IPS-11a (cell line): Measurements from ENCODE around the gene MAGEA8.
"Not testable (repeated sequence)": the region's sequence is repeated elsewhere in the genome, so short reads cannot be mapped to it uniquely, and the experiment has no call there.

ENCODE experiments used
- H3K4me3 ChIP-seq: one replicate; pipeline ENCODE4 v1.5.1; 2013; ENCODE audit warnings: low read depth, low read length, control low read depth

MAGEA8 gene

GRCh38 chrX:149903889-149904748 lies 23.1 kb downstream of the MAGEA8 start:
- H3K4me3 ChIP-seq, result no peak overlapping the region

DNA sequence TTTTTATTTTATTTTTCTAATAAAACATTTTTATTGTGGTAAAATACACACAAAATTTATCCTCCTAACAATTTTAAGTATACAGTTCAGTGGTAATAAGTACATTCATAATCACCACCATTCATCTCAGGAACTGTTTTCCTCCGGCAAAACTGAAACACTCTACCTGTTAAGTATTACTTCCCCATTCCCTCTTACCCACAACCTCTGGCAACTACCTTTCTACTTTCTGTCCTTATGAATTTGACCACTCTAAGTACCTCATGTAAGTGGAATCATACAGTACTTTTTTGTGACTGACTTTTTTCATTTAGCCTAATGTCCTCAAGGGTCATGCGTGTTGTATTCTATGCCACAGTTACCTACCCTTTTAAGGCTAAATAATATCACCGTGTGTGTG lies 27.3 kb downstream of the MAGEA8 start:
- no peak overlapping the region for H3K4me3 ChIP-seq

DNA sequence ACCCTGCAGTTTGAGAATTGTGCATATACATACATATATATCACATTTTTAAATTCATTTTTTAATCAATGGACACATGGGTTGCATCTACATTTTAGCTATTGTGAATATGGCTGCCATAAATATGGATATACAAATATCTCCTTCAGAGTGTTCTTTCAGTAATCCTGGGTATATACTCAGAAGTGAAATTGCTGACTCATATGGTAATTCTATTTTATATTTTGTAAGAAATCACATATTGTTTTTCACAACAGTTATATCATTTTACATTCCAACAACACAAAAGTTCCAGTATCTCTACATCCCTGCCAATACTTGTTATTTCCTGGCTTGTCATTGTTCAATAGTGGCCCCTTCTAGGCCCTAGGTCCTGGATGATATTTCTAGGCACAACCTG lies 27.7 kb downstream of the MAGEA8 start:
- H3K4me3 ChIP-seq, result no peak overlapping the region

DNA sequence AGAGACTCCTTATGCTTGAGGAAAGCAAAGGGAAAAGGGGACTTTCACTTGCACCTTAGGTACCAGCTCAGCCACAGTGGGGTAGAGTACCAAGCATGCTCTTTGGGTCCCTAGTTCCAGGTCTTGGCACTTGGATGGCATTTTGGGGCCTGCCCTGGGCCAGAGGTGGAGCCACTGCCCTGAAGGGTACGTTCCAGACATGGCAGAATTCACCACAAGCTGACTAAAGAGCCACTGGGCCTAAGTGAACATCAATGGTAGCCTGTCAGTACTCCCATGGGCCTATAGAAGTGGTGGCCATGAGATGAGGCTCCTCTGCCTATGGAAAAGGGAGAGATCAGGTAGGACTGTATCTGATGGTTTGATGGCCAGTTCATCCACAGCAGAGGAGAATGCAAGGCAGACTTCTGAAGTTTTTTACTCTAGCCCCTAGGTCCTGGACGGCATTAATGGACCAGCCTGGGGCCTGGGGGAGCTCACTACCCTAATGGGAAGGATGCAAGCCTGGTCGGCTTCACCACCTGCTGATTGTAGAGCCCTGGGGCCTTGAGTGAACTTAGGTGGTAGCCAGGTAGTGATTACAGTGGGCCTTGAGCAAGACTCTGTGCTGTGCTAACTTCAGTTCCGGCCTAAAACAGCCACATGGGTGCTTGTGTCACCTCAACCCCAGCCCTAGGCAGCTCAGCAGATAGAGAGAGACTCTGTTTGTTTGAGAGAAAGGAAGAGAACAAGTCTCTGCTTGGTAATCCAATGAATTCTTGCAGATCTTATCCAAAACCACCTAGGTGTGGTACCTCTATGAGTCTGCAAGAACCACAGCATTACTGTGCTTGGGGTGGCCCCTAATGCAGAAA lies 28.6 kb downstream of the MAGEA8 start:
- H3K4me3 ChIP-seq, result no peak overlapping the region

GRCh38 chrX:149910178-149910695 lies 29.3 kb downstream of the MAGEA8 start:
- no peak overlapping the region for H3K4me3 ChIP-seq

DNA sequence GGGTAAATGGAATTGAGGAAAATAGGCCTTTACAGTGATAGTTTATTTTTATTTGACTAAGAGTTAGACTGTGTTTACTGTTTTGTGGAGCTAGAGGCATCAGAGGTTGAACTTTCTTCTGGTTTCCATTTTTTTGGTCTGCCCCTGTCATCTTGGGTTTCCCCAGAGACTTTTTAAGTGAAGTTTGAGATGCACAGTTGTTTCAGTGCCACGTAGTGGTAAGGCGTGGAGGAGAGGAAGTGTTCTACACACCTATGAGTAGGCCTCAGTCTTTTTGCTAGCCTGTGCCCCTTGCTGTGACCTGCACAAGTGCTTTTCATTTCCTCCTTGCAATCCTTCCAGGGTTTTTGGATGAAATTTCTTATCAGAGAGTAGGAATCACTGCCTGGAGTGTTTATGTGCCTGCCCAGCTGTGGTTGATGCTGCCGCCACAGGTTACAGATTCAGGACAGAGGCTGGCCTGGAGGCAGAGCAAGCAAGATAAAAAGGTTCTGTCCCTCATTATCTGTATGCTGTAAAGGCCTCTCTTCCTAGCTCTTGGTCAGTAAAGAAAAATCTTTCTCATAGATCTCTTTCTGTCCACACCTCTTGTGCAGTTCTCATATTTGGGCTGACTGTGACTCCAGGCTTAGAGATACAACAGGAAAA lies 35.9 kb downstream of the MAGEA8 start:
- H3K4me3 ChIP-seq, result no peak overlapping the region

- H3K4me3 ChIP-seq, result not testable (repeated sequence)
These were observed 42.9 kb downstream of the MAGEA8 start for GRCh38 chrX:149923836-149924235.

DNA sequence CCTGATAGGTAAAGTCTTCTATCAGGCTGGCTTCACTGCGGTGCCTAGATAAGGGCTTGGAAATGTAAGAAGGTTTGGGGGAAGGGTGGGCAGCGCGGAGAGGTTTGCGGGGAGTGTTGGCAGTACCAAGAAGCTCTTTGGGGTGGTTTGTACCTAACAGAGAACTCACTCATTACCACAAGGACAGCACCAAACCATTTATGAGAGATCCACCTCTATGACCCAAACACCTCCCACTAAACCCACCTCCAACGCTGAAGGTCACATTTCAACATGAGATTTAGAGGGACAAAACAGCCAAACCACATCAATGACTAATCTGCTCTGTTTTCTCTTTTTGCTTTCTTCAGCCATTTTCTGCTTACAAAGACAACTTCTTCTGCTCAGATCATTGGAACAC lies 43.5 kb downstream of the MAGEA8 start:
- not testable (repeated sequence) for H3K4me3 ChIP-seq

GRCh38 chrX:149927245-149927963 lies 46.4 kb downstream of the MAGEA8 start:
- H3K4me3 ChIP-seq, result not testable (repeated sequence)

DNA sequence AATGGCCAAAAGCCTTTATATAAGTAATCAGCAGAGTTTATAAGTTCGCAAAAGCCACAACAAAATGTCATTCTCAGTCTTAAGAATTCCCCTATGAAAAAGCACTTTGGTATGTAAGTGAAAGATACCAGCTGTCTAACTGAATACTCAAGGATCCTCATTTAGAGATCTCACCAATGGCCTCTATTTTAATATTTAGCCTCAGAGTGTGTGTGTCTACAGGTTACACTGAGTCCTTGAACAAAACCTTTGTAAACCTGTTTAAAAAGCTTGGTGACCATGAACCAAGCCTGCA lies 46.9 kb downstream of the MAGEA8 start:
- H3K4me3 ChIP-seq, result not testable (repeated sequence)

- H3K4me3 ChIP-seq, result not testable (repeated sequence)
These were observed 47.7 kb downstream of the MAGEA8 start for GRCh38 chrX:149928635-149929034.

DNA sequence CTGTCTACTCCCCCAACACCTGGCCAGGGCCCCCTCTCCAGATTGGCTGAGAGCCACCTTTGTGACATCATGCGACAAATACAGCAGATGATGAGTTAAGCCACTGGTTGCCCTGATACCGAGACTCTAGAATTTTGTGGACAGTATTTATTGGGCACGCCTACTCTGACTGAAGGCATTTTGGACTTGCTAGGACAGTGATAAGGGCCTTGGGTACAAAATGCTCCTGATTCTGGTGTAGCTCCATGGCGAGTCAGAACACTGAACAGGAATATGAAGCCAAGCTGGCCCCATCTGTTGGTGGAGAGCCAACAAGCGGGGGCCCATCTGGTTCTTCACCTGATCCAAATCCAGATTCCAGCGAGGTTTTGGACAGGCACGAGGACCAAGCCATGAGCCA lies 48.4 kb downstream of the MAGEA8 start, which contains the start of gene HSFX4:
Gene HSFX4, plus strand, starts transcription at position 174 of the 400 bp plus-strand sequence. Its CDS starts 72 bp downstream, at position 246.
- H3K4me3 ChIP-seq, result not testable (repeated sequence)

- not testable (repeated sequence) for H3K4me3 ChIP-seq
These were observed 50.4 kb downstream of the MAGEA8 start for GRCh38 chrX:149931355-149931754.

DNA sequence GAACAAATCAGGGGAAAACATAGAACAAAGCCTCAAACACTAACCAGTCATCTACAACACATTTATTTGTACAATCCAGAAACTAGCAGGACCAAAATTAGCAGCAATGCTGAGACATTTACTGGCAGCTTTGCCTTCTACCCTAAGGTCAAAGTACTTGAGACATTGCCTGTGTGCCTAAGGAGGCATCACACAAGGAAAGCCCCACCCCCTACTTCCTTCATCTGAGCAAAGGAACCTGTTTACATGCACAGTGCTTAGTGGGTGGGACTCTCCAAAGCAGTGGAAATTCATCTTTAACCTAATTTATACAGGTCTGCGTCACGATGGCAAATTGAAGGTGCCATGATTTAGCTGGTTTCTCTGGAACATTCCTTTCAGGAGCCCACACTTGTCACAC lies 51.2 kb downstream of the MAGEA8 start:
- H3K4me3 ChIP-seq, result not testable (repeated sequence)

DNA sequence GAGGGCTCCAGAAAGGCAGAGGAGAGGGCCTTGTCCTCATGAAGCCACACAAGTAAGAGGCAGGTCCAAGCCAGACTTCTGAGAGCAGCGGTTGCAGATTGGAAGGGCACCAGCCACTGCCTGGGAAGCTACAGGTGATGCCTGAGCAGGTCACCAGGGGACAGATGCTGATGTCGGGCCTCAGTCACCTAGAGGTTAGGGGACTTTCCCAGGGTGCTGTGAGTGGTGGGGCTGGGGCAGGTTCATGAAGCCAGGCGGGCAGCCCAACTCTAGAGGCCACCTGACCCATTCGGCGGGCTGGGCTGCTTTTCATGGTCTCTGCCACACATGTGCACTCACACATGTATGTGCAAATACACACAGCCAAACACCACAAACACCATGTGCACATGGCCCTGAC lies 52.0 kb downstream of the MAGEA8 start:
- not testable (repeated sequence) for H3K4me3 ChIP-seq

DNA sequence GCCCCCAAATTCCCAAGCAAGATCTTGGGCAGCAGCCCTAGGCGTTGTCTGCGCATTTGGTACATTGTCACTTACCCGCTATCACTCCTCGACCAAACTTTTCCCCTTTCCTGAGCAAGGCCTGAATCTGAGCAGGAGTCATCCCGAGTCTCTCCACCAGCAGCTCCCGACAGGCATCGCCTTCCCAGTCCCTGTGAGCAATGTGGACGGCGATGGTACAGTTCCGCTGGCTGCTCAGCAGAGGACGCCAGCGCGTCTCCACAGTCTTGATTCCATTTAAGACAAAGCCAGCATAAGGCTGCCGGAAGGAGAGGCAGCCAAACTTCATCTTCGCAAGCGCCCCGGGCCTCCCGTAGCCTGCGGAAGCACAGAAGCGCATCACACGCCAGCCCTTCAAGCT lies 52.6 kb downstream of the MAGEA8 start:
- H3K4me3 ChIP-seq, result not testable (repeated sequence)
